ENCODE results near the gene UPK3A.
A peak's percentile ranks its signal among the peaks of the same experiment; 100 is the strongest.
"Not testable (repeated sequence)": the region's sequence is repeated elsewhere in the genome, so short reads cannot be mapped to it uniquely, and the experiment has no call there.

The UPK3A gene

GRCh38 chr22:45309422-45310227, 24.9 kb downstream of the UPK3A start, which contains the start of gene FAM118A:
Gene FAM118A (plus strand): TSS chr22:45309934. CDS start chr22:45322380, 12,446 bp downstream.
- peak; percentile 95 for DNase-seq (ENCODE audit: low spot score)

- peak; percentile 34 for DNase-seq (ENCODE audit: low spot score)
Observed at GRCh38 chr22:45310331-45310976, 25.7 kb downstream of the UPK3A start.

GRCh38 chr22:45310977-45311531, 26.3 kb downstream of the UPK3A start:
- no peak for DNase-seq (ENCODE audit: low spot score)

GRCh38 chr22:45312415-45312814, 27.7 kb downstream of the UPK3A start:
- no peak for DNase-seq (ENCODE audit: low spot score)

DNA sequence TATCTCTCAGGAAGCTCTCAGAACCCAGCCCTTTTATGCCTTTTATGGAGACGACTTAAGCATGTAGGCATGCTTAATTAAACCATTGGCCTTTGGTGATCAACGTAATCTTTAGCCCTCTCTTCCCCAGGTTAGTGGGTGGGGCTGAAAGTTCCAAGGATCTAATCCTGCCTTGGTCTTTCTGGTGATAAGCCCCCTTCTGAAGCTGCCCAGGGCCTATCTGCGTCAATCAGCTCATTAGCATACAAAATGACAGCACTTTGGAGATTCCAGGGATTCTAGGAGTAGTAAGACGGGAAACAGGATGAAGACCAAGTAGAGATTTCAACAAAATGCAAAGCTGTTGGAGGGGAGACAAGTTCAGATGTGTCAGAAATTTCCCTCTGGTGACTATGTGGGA, 28.1 kb downstream of the UPK3A start:
- DNase-seq (ENCODE audit: low spot score), result peak; percentile 26

GRCh38 chr22:45314054-45314721, 29.4 kb downstream of the UPK3A start:
- DNase-seq (ENCODE audit: low spot score), result peak; percentile 46

DNA sequence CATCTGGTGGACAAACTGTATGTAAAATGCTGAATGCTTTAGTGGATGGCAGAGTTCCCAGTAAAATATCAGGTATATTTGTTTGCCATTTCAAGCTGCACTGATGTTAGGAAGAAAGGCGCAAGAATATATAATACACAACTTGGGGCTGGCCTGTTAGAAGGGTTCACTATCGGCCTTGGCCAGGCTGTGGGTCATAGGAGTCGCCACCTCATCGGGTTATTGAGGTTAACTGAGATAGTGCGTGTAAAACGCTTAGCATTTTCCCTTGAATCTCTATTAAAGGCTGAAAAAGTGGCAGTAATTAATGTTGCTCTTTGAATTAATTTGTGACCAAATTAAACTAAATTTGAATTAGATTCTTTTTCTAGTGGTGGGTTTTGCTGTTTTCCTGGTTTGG, 30.0 kb downstream of the UPK3A start:
- peak; percentile 72 for DNase-seq (ENCODE audit: low spot score)

GRCh38 chr22:45316796-45317526, 32.2 kb downstream of the UPK3A start:
- no peak for DNase-seq (ENCODE audit: low spot score)

GRCh38 chr22:45317551-45318167, 32.9 kb downstream of the UPK3A start:
- DNase-seq (ENCODE audit: low spot score), result no peak

DNA sequence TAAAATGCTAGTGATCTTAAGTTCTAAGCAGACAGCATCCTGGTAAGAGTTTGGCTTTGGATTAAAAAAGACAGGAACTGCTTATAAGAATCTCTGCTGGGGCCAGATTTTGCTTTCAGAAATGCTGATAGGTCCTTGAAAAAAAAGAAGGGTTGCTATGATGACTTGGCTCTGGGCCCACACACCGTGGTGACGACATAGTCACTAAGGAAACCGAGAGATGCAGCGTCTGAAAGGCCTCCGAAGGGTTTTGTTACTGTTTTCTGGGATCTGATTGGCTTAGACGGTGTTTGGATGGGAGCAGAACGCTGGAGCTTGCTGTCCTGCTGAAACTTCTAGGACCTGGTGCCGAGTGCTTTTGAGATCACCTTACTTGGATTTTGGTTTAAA, 33.4 kb downstream of the UPK3A start:
- peak; percentile 64 for DNase-seq (ENCODE audit: low spot score)

DNA sequence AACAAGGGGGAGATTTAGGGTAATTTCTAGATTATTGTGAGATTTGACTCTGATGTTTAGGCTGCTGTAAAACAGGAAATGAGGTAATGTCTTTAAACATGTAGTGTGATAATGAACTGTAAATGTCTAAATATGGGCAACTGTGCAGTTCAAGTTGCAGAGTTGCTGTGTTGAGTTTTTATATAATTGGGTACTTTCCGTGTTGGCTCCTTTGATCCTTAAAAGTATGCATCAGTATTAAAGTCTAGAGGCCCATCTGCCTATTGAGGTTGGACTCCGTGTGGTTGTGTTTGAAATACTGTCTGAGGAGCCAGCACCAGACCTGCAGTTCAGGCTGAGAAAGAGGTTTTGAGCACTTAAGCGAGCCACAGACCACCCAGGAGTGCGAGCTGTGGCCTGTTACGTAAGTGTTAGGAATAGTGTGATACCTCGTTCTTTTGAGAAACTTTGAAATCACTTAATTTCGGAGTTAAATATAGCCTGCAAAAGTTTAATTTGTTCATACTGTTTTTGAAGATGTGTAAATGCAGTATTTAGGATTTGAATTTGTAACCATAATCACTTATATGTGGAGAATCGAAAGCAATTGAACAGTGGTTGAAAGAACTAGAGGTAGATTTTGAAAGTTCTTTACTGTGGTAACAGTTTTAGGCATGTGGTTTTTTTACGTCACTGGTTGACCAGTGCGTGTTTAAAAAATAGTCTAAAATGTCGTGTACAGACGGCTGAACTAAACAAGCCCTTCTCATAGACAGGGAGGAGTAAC, 34.0 kb downstream of the UPK3A start:
- DNase-seq (ENCODE audit: low spot score), result no peak

GRCh38 chr22:45319324-45319685, 34.6 kb downstream of the UPK3A start:
- DNase-seq (ENCODE audit: low spot score), result no peak

- no peak for DNase-seq (ENCODE audit: low spot score)
Observed at GRCh38 chr22:45320357-45320976, 35.7 kb downstream of the UPK3A start.

DNA sequence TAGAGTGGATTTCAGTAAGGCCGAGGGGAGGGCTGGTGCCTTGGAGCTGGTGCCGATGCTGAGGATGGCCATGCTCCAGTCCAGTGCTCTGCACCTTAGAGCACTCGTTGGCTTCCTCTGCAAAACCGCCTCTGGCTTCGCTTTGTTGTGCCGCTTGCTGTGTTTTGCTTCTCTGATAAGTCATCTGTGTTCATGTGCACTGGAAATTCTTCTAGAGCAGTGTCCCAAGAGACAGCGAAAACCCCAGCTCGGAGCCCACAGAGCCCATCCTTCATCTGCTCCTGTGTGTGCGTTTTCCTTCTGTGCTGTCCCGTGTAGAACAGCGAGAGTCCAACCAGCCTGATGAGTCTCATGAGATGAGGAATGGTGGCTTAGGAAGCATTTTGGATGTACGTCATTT, 37.1 kb downstream of the UPK3A start:
- DNase-seq (ENCODE audit: low spot score), result no peak

- DNase-seq (ENCODE audit: low spot score), result no peak
Observed at GRCh38 chr22:45322873-45323525, 38.2 kb downstream of the UPK3A start.

DNA sequence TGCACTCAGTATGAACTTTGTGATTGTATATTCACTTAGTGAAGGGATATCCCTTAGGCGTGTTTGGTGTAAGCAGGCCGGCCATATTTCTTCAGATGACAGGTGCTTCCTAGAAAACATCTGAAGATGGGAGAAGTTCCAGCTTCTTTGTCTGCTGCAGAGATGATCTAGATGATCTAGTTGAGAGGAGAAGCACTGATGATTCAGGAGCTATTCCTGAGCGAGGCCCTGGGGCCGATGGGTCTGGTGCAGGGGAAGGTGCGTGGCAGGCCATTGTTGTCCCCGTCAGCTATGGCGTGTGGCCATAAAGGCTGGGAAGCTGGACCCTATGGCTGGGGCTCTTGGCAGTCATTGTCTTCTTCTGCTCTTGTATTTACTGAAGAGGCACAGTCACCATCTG, 38.9 kb downstream of the UPK3A start:
- no peak for DNase-seq (ENCODE audit: low spot score)

GRCh38 chr22:45324311-45324711, 39.6 kb downstream of the UPK3A start:
- DNase-seq (ENCODE audit: low spot score), result no peak

DNA sequence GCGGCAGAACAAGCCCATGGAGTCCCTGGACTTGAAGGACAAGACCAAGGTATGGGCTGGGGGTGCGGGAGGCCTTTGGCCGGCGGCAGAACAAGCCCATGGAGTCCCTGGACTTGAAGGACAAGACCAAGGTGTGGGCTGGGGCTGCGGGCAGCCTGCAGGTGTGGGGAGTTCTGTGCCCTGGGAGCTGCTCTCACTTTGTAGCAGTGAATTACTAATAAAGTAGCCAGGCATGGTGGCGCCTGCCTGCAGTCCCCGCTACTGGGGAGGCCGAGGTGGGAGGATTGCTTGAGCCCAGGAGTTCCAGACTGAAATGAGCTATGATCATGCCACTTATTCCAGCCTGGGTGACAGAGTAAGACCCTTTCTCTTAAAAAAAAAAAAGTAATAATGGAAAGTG, 43.5 kb downstream of the UPK3A start:
- DNase-seq (ENCODE audit: low spot score), result not testable (repeated sequence)

DNA sequence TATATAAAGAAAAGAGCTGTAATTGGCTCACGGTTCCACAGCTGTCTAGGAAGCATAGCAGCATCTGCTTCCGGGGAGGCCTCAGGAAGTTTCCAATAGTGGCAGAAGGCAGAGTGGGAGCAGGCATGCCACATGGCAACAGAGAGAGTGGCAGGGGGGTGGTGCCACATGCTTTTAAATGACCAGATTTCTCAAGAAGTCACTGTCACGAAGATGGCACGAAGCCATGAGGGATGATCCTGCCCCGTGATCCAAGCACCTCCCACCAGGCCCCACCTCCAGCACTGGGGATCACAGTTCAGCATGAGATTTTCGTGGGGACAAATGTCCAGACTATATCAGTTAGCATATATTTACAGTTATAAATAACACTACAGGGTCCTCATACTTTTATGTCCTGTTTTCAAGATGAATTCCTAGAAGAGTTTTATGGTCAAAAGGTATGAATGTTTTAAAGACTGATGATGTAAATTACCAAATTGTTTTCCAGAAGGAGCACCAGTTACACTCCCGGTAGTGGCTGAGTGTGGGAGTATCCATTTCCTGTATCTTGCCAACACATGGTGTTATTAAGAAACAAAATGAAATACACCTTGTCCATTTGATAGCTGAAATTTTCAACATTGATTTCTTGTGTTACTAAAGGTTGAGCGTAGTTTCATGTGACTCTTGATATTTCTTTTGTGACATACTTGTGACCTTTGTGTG, 44.2 kb downstream of the UPK3A start:
- peak; percentile 83 for DNase-seq (ENCODE audit: low spot score)
